OCI-LY1 (cell line): ENCODE measurements around the gene PCNT.

Source experiments
- EZH2 ChIP-seq: fragments of 200-600 bp; sonication (generic), shearing (Covaris generic); IDR thresholded peaks from 2 replicates; pipeline ENCODE4 v1.8.0; 2017; ENCODE audit warnings: borderline replicate concordance, mixed run types, mild to moderate bottlenecking, antibody characterized with exemption, low read length, moderate library complexity, mixed read lengths
- TF ChIP-seq, protein P1 (sequence below): fragments of 200-600 bp; sonication (generic), shearing (Covaris generic); IDR thresholded peaks from 2 replicates; pipeline ENCODE4 v1.5.1; 2017; ENCODE audit warnings: mild to moderate bottlenecking, antibody characterized with exemption, low read length, moderate library complexity, mixed read lengths

DNA sequence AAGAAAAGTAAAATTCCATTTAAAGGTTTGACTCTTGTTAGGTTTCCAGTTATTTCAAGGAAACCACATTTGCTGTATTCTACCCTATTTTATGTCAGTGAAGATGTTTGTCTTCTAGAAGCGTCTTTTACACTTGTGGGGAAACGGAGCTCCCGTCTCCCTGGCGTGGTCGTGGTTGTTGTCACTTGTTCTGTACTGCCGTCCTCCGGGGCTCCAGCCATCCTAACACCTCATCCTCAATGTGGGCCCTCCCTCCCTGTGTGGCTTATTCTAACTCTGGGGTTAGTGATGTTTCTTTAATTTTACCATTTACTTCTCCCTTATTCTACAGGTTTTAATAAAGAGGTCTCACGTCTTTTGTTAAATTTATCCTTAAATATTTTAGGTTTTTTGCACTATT, 82.0 kb downstream of the PCNT start:
- TF ChIP-seq, protein P1, sequence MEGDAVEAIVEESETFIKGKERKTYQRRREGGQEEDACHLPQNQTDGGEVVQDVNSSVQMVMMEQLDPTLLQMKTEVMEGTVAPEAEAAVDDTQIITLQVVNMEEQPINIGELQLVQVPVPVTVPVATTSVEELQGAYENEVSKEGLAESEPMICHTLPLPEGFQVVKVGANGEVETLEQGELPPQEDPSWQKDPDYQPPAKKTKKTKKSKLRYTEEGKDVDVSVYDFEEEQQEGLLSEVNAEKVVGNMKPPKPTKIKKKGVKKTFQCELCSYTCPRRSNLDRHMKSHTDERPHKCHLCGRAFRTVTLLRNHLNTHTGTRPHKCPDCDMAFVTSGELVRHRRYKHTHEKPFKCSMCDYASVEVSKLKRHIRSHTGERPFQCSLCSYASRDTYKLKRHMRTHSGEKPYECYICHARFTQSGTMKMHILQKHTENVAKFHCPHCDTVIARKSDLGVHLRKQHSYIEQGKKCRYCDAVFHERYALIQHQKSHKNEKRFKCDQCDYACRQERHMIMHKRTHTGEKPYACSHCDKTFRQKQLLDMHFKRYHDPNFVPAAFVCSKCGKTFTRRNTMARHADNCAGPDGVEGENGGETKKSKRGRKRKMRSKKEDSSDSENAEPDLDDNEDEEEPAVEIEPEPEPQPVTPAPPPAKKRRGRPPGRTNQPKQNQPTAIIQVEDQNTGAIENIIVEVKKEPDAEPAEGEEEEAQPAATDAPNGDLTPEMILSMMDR, result no peak
- no peak for TF ChIP-seq EZH2
